Glomerular endothelial cell (primary cell): ENCODE measurements around the gene HSD17B2. TPM values are rescaled to one million over a fixed set of nuclear protein-coding genes. Genes with fewer than 3 reads are reported as not detected.
"Not testable (repeated sequence)": the region's sequence is repeated elsewhere in the genome, so short reads cannot be mapped to it uniquely, and the experiment has no call there.

ENCODE experiments used
- DNase-seq: peaks from one replicate; pipeline ENCODE4 v3.0.0-alpha.2; 2011; ENCODE audit warnings: low read depth, low spot score; ENCODE audit errors: extremely low read depth
- total RNA-seq: library from RNA; depleted of rRNA; stranded (reverse); fragments of >200 nt; gene quantifications from 2 replicates; pipeline ENCODE4 v1.2.3, GENCODE V29; 2015

HSD17B2 gene
- total RNA-seq, 1 donor from 2014 or later, result 32.8 TPM

DNA sequence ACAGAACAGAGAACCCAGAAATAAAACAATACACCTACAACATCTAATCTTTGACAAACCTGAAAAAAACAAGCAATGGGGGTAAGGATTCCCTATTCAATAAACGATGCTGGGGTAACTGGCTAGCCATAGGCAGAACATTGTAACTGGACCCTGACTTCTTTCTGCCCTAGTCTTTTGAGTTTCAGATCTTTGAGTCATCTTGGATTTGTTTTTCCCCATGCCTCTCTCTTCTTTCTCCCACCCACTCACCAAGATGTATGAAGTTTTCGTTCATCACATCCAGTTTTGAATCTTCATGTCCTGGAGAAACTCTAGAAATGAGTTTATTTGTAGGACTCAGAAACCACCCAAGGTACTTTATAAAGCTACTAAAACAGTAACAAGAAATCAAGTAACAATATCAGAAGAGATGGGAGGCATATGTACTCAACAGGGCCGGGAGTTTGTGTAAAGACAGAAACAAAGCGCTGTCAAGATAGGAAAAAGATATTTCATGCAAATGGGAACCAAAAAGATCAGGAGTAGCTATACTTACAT, 39.0 kb downstream of the HSD17B2 start:
- no peak for DNase-seq

DNA sequence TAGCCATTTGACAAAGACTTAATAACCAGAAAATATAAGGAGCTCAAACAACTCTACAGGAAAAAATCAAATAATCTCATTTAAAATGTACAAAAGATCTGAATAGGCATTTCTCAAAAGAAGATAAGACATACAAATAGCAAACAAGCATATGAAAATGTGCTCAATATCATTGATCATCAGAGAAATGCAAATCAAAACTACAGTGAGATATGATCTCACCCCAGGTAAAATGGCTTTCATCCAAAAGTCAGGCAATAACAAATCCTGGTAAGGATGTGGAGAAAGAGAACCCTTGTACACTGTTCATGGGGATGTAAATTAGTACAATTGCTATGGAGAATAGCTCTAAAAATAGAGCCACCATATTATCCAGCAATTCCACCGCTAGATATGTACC, 43.1 kb downstream of the HSD17B2 start:
- no peak for DNase-seq

DNA sequence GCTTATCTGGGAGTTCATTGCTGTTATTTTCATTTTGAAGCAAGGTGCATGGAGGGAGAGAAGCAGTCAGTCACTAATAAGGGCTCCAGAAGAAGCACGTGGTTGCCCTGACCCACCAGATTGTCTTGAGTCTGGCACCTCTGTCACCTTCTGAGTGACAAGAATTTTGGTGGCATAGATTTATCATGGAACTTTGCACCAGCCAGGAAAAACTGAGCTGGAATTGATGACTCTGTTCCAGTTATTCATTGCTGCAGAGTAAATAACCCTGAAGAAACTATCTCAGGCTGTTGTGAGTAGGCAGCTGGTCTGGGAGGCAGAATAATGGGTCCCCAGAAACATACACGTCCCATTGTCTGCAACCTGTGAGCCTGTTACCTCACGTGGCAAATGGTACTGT, 44.8 kb downstream of the HSD17B2 start:
- DNase-seq, result no peak

DNA sequence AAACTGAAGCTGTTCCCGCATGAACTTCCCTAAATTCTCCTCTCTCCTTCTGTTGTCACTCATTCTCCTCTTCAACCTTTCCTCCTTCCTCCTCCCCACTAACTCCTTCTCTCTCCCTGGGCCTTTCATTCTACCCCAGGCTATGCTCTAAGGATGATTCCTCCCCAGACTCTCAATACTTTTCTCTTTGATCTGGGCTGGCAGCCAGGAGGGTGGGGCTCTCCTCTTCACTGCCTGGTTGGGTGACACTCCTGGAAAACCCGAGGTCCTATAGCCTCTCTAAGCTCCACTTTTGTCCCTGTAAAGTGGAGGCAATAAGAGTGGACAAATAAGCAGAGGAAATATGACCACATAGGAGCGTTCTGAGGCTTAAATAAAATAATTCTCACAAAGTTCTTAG, 46.2 kb downstream of the HSD17B2 start:
- DNase-seq, result no peak

DNA sequence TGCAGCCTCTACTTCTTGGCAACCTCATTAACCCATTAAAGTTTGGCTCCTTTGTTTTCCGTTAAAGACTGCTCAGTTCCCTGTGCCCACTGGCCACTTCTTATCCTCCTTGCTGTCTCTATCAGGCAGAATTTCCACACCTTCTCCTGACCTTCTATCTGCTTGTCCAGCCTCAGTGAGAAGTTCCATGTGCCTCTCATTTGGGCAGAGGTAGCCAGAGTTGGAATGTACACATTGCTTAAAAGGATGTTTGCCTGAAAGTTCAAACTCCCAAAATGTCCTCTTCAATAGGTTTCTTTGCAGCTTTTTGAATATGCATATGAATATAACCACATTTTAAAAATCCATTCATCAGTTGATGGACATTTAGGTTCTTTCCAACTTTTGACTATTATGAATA, 47.0 kb downstream of the HSD17B2 start:
- DNase-seq, result no peak

DNA sequence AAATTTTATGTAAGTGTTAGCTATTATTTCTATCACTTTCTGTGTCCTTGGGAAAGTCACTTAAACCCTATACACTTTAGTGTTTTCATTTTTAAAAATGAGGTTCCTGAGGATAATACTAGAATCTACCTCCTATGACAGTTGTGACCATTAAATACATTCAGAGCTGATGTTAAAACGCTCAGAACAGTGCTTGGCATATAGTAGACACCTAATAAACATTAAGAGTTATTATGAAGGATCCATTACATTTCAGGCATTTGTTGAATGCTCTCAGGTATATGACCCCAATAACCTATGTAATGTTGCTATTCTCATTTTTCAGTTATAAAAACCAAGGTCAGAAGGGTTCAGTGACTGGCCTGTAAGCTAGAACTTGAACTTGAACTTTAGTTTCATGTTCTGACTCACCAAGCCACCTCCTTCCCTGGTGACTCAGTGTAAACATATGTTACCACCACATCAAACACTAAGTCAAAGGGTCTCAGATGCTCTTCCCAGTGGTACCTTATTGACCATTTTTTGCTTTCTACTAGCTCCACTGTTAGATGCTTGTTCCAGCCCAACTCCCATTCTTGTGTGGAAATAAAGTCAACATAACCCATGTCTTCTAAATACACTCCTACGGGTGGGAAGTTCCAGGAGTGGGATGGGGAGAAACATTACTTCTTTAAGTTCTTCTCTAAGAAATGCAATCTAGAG, 47.6 kb downstream of the HSD17B2 start:
- no peak for DNase-seq

DNA sequence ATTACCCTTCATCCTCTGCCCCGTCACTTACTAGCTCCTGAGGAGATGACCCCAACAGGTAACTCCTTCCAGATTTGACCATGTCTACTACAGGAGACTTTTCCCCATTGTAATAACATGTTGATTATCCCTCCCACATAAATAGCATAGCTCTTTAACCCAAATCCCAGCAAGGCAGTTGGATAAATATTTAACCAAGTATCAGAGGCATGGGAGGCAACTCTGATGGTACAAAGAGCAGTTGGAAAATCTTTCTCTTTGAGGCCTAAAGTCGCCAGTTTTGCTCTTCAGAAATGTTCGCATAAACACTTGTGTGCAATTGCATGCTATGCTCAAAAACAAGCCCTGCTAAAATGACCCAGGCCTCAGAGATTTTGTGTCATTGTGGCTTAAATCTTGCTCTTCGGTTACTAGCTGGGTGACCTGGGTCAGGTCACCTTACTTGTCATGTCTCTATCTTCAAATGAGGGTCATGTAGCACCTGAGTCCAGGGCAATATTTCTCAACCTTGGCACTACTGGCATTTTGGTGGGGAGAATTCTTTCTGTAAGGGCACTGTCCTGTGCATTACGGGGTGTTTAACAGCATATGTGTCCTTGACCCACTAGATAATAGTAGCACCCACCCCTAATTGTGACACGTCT, 48.8 kb downstream of the HSD17B2 start:
- DNase-seq, result no peak

DNA sequence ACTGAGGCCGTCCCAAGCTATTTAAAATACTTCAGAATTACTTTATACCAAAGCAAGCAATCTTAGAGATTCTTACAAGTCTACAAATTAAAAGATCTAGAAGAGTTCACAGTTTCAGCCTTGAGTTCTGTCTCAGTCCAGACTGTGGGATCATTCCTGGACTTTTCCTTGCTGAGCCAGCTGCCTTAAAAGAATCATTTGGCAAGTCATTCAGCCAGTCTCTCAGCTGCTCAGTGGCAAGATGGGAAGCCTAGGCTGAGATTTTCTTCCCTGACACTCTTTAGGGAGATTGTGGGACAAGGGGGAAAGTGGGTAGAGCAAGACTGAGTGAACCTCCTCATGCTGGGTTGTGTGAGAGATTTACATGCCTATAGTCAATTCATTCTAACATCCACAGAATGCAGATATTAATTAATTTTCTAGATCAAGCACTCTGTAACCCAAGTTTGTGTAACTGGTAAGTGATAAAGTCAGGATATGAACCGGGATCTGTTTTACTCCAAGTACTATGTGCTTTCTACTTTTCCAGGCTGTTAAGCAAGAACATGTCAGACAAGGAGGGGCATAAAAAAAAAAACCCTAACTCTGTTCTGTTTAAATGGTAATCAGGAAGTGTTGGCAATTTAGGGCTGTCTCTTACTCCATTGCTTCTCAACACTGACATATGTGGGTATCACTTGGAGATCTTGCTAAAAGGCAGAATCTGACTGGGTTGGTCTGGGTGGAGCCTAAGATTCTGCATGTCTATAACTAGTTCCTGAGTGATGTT, 50.1 kb downstream of the HSD17B2 start:
- no peak for DNase-seq

DNA sequence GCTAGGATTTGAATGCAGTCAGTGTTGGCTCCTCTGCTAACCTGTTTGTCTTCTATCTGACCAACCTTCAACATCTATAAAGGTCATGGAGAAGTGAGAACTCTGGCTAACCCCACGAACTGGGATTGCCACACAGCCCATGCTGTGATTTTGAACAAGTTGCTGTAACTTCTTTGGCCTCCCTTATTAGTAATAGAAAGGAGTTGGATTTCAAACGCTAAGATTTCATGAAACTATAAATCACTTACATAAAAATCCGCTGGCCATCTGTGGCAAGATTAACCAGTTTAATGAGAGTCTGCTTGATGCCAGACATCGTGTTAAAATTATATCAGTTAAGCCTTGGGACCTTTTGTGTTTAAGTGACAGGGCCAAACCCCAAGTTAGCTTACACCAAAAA, 53.4 kb downstream of the HSD17B2 start:
- no peak for DNase-seq

DNA sequence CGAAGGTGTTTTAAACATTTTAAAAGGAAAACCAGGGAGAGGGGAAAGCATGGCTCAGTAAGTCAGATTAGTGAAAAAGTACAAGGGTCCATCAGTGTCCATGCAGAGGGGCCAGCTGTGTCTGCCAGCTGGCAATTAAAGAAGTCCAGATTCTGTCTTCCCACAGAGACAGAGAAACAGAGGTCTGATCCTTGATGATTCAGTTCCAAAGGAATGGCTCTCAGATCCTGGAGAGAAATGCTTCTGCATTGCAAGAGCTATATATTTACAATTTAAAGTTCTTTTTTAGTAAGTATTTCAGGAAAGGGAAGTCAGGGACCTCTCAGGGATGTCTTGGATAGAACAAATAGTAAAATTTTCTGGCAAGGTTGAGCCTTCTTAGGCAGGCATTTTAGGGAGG, 56.2 kb downstream of the HSD17B2 start:
- DNase-seq, result no peak

DNA sequence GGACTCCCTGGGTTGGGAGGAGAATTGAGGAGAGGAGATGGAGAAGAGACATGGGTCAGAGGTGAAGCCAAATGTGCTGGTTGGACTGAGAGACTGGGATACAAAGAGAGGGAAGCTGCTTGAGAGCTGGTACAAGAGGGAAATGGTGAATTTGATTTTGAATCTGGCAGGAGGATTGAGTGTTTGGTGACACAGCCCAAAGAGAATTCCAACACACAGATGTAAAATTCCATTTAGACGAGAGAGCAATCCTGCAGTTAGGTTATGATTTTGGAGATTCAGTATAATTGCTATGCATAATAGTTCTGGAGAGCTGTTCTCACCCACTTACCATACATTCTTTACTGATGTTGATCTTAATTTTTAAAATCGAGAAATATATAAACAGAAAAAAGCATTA, 57.7 kb downstream of the HSD17B2 start:
- DNase-seq, result no peak

DNA sequence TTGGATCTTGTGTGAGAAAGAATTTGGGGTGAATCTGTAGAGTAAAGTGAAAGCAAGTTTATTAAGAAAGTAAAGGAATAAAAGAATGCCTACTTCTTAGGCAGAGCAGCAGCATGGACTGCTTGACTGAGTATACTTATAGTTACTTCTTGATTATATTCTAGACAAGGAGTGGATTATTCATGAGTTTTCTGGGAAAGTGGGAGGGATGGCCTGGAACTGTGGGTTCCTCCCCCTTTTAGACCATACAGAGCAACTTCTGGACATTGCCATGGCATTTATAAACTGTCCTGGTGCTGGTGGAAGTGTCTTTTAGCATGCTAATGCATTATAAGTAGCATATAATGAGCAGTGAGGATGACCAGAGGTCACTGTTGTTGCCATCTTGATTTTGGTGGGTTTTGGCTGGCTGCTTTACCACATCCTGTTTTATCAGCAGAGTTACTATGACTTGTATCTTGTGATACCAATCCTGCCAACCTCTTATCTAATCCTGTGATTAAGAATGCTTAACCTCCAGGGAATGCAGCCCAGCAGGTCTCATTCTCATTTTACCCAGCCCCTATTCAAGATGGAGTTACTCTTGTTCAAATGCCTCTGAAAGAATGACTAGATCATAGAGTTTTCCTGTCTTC, 58.7 kb downstream of the HSD17B2 start:
- no peak for DNase-seq

DNA sequence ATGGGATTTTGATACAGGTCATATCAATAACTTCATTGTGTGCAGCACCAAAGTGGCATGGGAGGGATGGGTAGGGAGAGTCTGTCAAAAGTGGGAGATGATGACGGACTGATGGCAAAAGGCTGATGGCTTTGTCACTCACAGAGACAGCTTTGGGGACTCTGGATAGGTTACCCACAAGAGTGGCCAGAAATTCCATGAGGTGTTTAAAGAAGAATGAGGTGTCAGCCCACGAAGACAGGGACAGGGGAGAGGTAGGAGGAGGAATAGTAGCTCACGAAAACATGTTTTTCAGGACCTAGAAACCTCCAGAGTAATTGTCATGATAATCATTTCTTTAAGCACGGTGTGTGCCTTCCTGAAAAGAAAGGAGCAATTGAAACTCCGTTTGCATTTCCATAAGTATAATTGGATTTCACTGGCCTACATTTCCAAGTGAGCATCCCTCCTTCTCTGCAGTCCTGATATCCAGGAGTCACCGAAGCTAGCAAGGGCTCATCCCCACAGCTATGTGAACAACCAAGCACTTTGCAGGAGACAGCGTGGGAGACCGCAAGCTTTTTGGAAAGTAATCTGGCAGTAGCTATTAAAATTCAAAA, 60.0 kb downstream of the HSD17B2 start:
- no peak for DNase-seq

DNA sequence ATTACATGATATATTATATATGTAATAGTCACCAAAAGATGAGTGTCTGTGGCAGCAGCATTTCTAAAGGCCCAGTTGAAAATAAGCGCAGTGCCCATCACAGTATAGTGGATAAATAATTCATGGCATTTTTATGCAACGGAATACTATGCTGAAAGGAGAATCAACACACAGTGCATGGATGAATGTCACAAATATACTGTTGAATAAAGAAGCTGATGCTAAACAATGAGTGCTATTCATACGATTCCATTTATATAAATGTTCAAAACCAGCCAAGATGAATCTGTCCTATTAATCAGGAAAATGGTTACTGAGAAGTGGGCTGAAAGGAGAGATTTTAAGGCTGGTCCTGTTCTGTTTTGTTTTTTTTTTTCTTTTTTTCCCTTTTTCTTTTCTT, 61.6 kb downstream of the HSD17B2 start:
- DNase-seq, result no peak

DNA sequence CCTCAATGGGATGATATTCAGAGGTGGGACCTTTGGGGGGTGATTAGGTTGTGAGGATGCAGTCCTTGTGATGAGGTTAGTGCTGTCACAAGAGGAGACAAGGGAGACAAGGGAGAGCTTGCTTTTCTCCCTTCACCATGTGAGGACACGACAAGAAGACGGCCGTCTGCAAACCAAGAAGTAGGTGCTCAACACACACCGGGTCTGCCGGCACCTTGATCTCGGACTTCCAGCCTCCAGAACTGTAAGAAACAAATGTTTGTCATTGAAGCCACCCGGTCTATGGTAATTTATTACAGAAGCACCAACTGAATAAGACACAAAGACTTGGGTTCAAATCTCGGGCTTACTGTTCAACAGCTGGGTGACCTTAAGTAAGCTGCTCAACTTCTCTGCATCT, 70.1 kb downstream of the HSD17B2 start:
- no peak for DNase-seq

DNA sequence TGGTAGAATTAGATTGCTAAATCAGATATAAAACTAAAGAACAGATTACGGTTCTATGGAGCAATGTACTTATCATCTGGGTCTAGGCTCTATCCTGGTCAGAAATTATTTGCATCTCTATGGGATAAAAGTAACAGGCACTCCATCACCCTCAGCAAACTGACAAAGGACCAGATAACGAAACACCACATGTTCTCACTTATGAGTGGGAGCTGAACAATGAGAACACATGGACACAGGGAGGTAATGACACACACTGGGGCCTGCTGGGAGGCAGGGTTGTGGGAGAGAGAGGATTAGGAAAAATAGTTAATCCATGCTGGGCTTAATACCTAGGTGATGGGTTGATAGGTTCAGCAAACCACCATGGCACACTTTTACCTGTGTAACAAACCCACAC, 73.0 kb downstream of the HSD17B2 start:
- no peak for DNase-seq

DNA sequence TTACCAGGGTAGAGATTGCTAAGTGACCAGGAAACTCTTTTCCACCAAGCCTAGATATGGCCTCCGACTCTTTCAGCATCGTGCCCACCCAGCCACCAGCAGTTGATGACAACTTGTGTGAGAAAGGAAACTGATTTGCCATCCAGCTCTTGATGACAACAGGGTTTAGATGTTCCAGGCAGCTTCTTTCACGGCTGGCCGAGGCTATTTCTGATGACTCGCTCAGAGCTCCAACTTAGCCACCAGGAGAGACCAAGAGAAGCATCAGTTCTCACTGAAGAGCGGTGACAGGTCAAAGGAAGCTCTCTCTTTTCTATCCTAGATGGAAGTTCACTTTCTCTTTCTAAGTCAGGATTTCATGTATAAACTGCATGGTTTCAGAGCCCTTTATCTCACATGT, 73.7 kb downstream of the HSD17B2 start:
- DNase-seq, result no peak

DNA sequence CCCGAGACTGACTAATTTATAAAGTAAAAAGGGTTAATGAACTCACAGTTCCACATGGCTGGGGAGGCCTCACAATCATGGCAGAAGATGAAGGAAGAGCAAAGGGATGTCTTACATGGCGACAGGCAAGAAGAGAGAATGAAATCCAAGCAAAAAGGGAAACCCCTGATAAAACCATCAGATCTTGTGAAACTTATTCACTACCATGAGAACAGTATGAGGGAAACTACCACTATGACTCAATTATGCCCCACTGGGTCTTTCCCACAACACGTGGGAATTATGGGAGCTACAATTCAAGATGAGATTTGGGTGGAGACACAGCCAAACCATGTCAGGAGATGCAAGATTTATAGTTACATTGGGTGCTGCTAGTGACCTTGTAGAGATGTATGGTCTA, 74.2 kb downstream of the HSD17B2 start:
- not testable (repeated sequence) for DNase-seq

DNA sequence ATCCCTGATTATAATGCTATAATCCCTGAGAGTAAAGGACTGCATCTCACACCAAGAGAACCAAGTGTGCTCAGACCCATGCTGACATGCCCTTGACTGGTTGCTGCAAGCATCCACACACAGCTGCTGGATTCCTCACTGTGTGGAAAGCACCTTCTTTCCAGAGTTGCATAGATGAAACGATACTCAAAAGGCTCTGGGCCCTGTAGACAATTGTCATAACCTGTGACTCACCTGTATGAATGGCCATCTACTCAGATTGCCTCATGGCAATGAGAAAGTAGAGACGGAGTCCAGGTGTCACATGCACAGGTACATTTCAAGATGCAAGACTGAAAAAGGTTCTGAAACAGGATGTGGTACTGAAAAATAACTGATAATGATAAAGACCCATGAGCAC, 76.9 kb downstream of the HSD17B2 start:
- DNase-seq, result no peak

DNA sequence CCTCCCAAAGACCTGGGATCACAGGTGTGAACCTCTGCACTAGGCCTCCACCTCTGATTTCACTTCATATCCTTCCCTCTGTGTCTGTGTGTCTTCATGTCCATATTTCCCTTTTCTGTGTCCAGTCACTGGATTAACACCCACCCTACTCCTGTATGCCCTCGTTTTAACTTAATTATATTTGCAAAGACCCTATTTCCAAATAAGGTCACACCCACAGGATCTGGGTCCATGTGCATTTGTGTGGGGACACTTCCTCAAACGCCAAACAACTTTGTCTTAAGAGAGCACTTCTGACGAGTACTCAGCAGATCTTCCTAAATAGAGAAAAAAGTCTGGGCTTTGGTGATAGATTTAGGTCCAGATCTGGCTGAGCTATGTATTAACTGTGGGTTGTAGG, 78.7 kb downstream of the HSD17B2 start:
- no peak for DNase-seq

DNA sequence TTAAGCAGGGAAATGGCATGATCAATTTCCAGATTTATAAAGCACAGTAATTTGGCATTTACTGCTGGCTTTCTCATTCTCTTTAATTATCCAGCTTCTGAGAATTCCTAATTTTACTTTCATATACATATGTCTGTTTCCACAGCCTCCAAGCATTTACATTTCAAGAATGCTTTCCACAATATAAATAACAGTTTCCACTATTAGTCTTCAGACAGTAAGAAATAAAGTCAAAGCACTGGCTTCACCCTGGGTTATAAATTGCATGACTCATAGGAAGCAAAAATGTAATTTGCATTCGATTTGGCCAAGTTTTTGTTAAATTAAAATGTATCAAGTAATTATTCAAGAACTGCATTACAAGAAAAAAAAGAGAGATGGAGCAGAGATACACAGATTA, 81.5 kb downstream of the HSD17B2 start:
- no peak for DNase-seq
